MCF 10A (cell line): ENCODE measurements around the gene CORO2A. TPM values are rescaled to one million over a fixed set of nuclear protein-coding genes. Genes with fewer than 3 reads are reported as not detected.

Experiments
- BruUV-seq: library from RNA; stranded (reverse); fragments of 400-500 nt; replicated peaks from 2 replicates; lab custom pipeline; 2021; lab: Mats Ljungman, UMichigan
- CTCF ChIA-PET: fragments of 300-600 bp; sonication (Branson Sonifier 250); formaldehyde crosslinking; extraction: SDS; loops from one replicate; lab custom pipeline; 2021; ENCODE audit warnings: antibody characterized with exemption, inconsistent platforms; lab: Yijun Ruan, JAX
- POLR2A ChIA-PET: fragments of 300-600, 350-650 bp; sonication (Branson Sonifier 250); formaldehyde crosslinking; extraction: SDS; loops from one replicate; lab custom pipeline; 2020; ENCODE audit warnings: antibody characterized with exemption, inconsistent platforms; lab: Yijun Ruan, JAX
- DNase-seq: peaks from one replicate; pipeline ENCODE4 v3.0.0-alpha.2; 2018; ENCODE audit not compliant: unreplicated experiment
- H3K27ac Mint-ChIP-seq: one replicate; pipeline ENCODE4 v1.8.0; 2022; ENCODE audit warnings: mild to moderate bottlenecking, low read depth, mixed read lengths; ENCODE audit not compliant: unreplicated experiment
- H3K27me3 Mint-ChIP-seq: one replicate; pipeline ENCODE4 v1.8.0; 2022; ENCODE audit warnings: mixed read lengths; ENCODE audit not compliant: insufficient read depth, unreplicated experiment
- H3K36me3 Mint-ChIP-seq: one replicate; pipeline ENCODE4 v1.8.0; 2022; ENCODE audit warnings: mild to moderate bottlenecking, moderate library complexity, mixed read lengths; ENCODE audit not compliant: insufficient read depth, unreplicated experiment
- H3K4me1 Mint-ChIP-seq: one replicate; pipeline ENCODE4 v1.8.0; 2022; ENCODE audit warnings: mixed read lengths; ENCODE audit not compliant: insufficient read depth, unreplicated experiment
- H3K4me3 Mint-ChIP-seq: one replicate; pipeline ENCODE4 v1.8.0; 2022; ENCODE audit warnings: mild to moderate bottlenecking, moderate library complexity, mixed read lengths; ENCODE audit not compliant: unreplicated experiment
- H3K9me3 Mint-ChIP-seq: one replicate; pipeline ENCODE4 v1.8.0; 2022; ENCODE audit warnings: mixed read lengths; ENCODE audit not compliant: unreplicated experiment
- CTCF ChIP-seq: fragments of 200-600 bp; IDR thresholded peaks from one replicate; pipeline ENCODE4 v1.8.0; 2022; ENCODE audit warnings: antibody characterized with exemption, mild to moderate bottlenecking; ENCODE audit not compliant: unreplicated experiment
- intact Hi-C: fragments of 100-400 bp; cut with micrococcal nuclease; formaldehyde crosslinking; loops from 2 replicates; pipeline ENCODE4 v1.14.1; 2022
- total RNA-seq: library from RNA; stranded (reverse); gene quantifications from 2 replicates; pipeline ENCODE4 v1.2.3, GENCODE V29; 2022

The CORO2A gene
- total RNA-seq, 1 experiment from 2014 or later: 3.4 TPM

GRCh38 chr9:98214811-98215210 lies 22.4 kb upstream of the CORO2A start:
- H3K9me3 Mint-ChIP-seq: no peaks in the 10 kb centered on the region

GRCh38 chr9:98211260-98211659 lies 18.8 kb upstream of the CORO2A start:
- no peaks in the 10 kb centered on the region for H3K9me3 Mint-ChIP-seq
- intact Hi-C loops: no loop called here
- CTCF ChIA-PET: interaction anchor here (0.5 to 2.3 kb wide), 5 partner anchors 16 to 901 kb away, joined by 4 to 8 read pairs (median 5); partner anchors contain the start of gene CORO2A
- H3K4me3 Mint-ChIP-seq: no peak overlapping the region
- POLR2A ChIA-PET: interaction anchor here (0.7 to 1.6 kb wide), 3 partner anchors 11 to 364 kb away, joined by 3 to 7 read pairs (median 3); no protein-coding TSS in a partner anchor
- H3K36me3 Mint-ChIP-seq: peaks cover 87% of the 10 kb centered on the region
- TF ChIP-seq CTCF: no peak
- BruUV-seq: no TSS peak
- H3K27ac Mint-ChIP-seq: peak overlapping the region; percentile 54
- DNase-seq: no peak
- no peaks in the 10 kb centered on the region for H3K27me3 Mint-ChIP-seq
- H3K4me1 Mint-ChIP-seq: no peaks in the 10 kb centered on the region

More at GRCh38 chr9:98214811-98215210, 22.4 kb upstream of the CORO2A start:
- no peak overlapping the region for H3K27ac Mint-ChIP-seq
- no peaks in the 10 kb centered on the region for H3K27me3 Mint-ChIP-seq
- no TSS peak for BruUV-seq
- no peak overlapping the region for H3K4me3 Mint-ChIP-seq
- POLR2A ChIA-PET: interaction anchor here (0.7 kb wide), 1 partner anchor 165 kb away, joined by 3 read pairs; no protein-coding TSS in a partner anchor
- peaks cover 89% of the 10 kb centered on the region for H3K36me3 Mint-ChIP-seq
- no peak for TF ChIP-seq CTCF
- CTCF ChIA-PET: interaction anchor here (0.5 to 1.8 kb wide), 3 partner anchors 8 to 583 kb away, joined by 3 to 6 read pairs (median 4); no protein-coding TSS in a partner anchor
- intact Hi-C loops: no loop called here
- no peak for DNase-seq
- H3K4me1 Mint-ChIP-seq: no peaks in the 10 kb centered on the region

GRCh38 chr9:98210435-98210834 lies 18.0 kb upstream of the CORO2A start:
- Mint-ChIP-seq H3K27me3 (no peaks in the 10 kb centered on the region), H3K27ac (no peak overlapping the region), H3K4me3 (no peak overlapping the region), H3K9me3 (no peaks in the 10 kb centered on the region), H3K4me1 (no peaks in the 10 kb centered on the region), H3K36me3 (peaks cover 86% of the 10 kb centered on the region)
- no peak for TF ChIP-seq CTCF
- CTCF ChIA-PET: interaction anchor here (0.5 to 2.3 kb wide), 4 partner anchors 16 to 294 kb away, joined by 3 to 8 read pairs (median 6); partner anchors contain the start of gene CORO2A
- POLR2A ChIA-PET: interaction anchor here (1.2 to 1.6 kb wide), 3 partner anchors 12 to 46 kb away, joined by 3 to 7 read pairs (median 3); partner anchors contain the start of gene TBC1D2
- DNase-seq: no peak
- intact Hi-C loops: no loop called here
- no TSS peak for BruUV-seq

- no peak overlapping the region for H3K27ac Mint-ChIP-seq
- intact Hi-C loops: loop anchor here (5.0 kb wide), 1 partner anchor 287 kb away; the partner anchor contains the start of gene TRMO
- no peak overlapping the region for H3K4me3 Mint-ChIP-seq
- no peak for DNase-seq
- no TSS peak for BruUV-seq
- no peaks in the 10 kb centered on the region for H3K9me3 Mint-ChIP-seq
- peaks cover 83% of the 10 kb centered on the region for H3K36me3 Mint-ChIP-seq
- no peaks in the 10 kb centered on the region for H3K4me1 Mint-ChIP-seq
- CTCF ChIA-PET: interaction anchor here (0.6 kb wide), 1 partner anchor 8 kb away, joined by 3 read pairs; no protein-coding TSS in a partner anchor
- no peaks in the 10 kb centered on the region for H3K27me3 Mint-ChIP-seq
- POLR2A ChIA-PET: interaction anchor here (0.7 to 1.6 kb wide), 3 partner anchors 13 to 928 kb away, joined by 3 to 7 read pairs (median 3); partner anchors contain the start of gene TBC1D2
- TF ChIP-seq CTCF: no peak
Observed at GRCh38 chr9:98209530-98209929, 17.1 kb upstream of the CORO2A start.
